GM20000 (cell line): ENCODE measurements around the gene ADAMTSL3.

Experiments
- DNase-seq: peaks from one replicate; pipeline ENCODE4 v3.0.0; 2012; ENCODE audit warnings: low spot score
- CTCF ChIP-seq: IDR thresholded peaks from 2 replicates; pipeline ENCODE4 v1.5.1; 2012; ENCODE audit warnings: mild to moderate bottlenecking, control low read depth; ENCODE audit errors: extremely low read depth, missing control alignments

ADAMTSL3 gene

GRCh38 chr15:83898361-83898760, 244.4 kb downstream of the ADAMTSL3 start:
- TF ChIP-seq CTCF: no peak

GRCh38 chr15:83899670-83900069, 245.7 kb downstream of the ADAMTSL3 start:
- DNase-seq: no peak
- TF ChIP-seq CTCF: no peak

More at GRCh38 chr15:83898361-83898760, 244.4 kb downstream of the ADAMTSL3 start:
- DNase-seq: no peak

GRCh38 chr15:83904107-83905040, 250.5 kb downstream of the ADAMTSL3 start:
- TF ChIP-seq CTCF: no peak
- DNase-seq: no peak

GRCh38 chr15:83905556-83906273, 251.8 kb downstream of the ADAMTSL3 start:
- TF ChIP-seq CTCF: no peak
- DNase-seq: no peak

GRCh38 chr15:83911345-83911744, 257.4 kb downstream of the ADAMTSL3 start:
- no peak for DNase-seq
- TF ChIP-seq CTCF: no peak

GRCh38 chr15:83912343-83912742, 258.4 kb downstream of the ADAMTSL3 start:
- TF ChIP-seq CTCF: no peak
- DNase-seq: no peak
